Thoracic aorta (tissue), 2 donors: ENCODE results near the gene COL13A1. TPM values are rescaled to one million over a fixed set of nuclear protein-coding genes. Genes with fewer than 3 reads are reported as not detected.

Experiments used
- ATAC-seq: fragments of 150-250 bp; one replicate; pipeline ENCODE4 v1.8.0; 2017; ENCODE audit warnings: low read depth; ENCODE audit not compliant: insufficient number of reproducible peaks, low FRiP score
- DNase-seq: peaks from one replicate; pipeline ENCODE4 v3.0.0-alpha.2; 2020; ENCODE audit warnings: low spot score
- H3K27ac ChIP-seq, 2 donors: fragments of 200-600 bp; sonication (generic); 1 replicate in 1 of 2; 2 replicates in 1 of 2; pipeline ENCODE4 v1.5.1; 2016; ENCODE audit warnings: mild to moderate bottlenecking in 2 of 2, moderate library complexity in 2 of 2
- H3K27me3 ChIP-seq: fragments of 200-600 bp; sonication (generic); replicated peaks from 2 replicates; pipeline ENCODE4 v1.6.0; 2016; ENCODE audit warnings: mild to moderate bottlenecking; ENCODE audit not compliant: insufficient read depth
- H3K36me3 ChIP-seq: fragments of 200-600 bp; sonication (generic); one replicate; pipeline ENCODE4 v1.5.1; 2016
- H3K4me1 ChIP-seq, 2 donors: fragments of 200-600 bp; sonication (generic); 1 replicate in 1 of 2; 2 replicates in 1 of 2; pipeline versions ENCODE4 v1.5.1 to v1.6.0; 2016; ENCODE audit warnings: low read depth in 2 of 2, mild to moderate bottlenecking in 1 of 2; ENCODE audit not compliant: control insufficient read depth in 1 of 2
- H3K4me3 ChIP-seq: fragments of 200-600 bp; sonication (generic); 2 replicates; pipeline ENCODE4 v1.5.1; 2016; ENCODE audit warnings: mild to moderate bottlenecking
- H3K9me3 ChIP-seq: fragments of 200-600 bp; sonication (generic); 2 replicates; pipeline ENCODE4 v1.5.1; 2016
- total RNA-seq, 2 donors: library from RNA; depleted of rRNA; stranded (reverse); fragments of >200 nt; gene quantifications; one replicate each; pipeline versions ENCODE4 v1.1.0 to v1.2.3, GENCODE V29; 2016
- TF ChIP-seq, protein P1 (sequence below): fragments of 200-600 bp; sonication (generic); IDR thresholded peaks from one replicate; pipeline ENCODE4 v1.5.1; 2019; ENCODE audit warnings: antibody characterized with exemption

Gene COL13A1
- total RNA-seq, 2 donors from 2014 or later = 23.1 to 34.1 TPM

DNA sequence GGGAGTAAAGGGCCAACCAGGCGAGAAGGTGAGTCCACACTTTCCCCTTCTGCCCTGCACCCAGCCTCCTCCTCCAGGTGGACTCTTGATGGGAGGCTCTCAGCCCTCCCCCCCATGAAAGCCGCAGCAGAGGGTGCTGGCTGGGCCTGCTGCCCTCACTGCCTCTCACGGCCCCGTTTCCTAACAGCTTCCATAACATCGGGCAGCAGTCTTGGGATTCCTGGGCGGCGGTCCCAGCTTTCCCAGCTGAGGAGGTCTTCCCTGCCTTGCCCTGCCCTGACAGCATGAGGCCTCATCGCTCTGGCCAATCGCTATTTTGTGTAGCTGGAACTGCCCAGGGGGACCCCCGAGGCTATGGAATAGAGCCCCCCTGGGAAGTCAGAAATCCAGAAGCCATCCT, 76.3 kb downstream of the COL13A1 start:
- H3K4me3 ChIP-seq = no peak overlapping the region
- H3K27ac ChIP-seq = no peak overlapping the region
- no peak for ATAC-seq
- no peaks in the 10 kb centered on the region for H3K27me3 ChIP-seq
- TF ChIP-seq, protein P1, sequence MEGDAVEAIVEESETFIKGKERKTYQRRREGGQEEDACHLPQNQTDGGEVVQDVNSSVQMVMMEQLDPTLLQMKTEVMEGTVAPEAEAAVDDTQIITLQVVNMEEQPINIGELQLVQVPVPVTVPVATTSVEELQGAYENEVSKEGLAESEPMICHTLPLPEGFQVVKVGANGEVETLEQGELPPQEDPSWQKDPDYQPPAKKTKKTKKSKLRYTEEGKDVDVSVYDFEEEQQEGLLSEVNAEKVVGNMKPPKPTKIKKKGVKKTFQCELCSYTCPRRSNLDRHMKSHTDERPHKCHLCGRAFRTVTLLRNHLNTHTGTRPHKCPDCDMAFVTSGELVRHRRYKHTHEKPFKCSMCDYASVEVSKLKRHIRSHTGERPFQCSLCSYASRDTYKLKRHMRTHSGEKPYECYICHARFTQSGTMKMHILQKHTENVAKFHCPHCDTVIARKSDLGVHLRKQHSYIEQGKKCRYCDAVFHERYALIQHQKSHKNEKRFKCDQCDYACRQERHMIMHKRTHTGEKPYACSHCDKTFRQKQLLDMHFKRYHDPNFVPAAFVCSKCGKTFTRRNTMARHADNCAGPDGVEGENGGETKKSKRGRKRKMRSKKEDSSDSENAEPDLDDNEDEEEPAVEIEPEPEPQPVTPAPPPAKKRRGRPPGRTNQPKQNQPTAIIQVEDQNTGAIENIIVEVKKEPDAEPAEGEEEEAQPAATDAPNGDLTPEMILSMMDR = no peak
- peaks cover 4 to 11% of the 10 kb centered on the region in 2 donors for H3K4me1 ChIP-seq
- no peak for DNase-seq
- no peaks in the 10 kb centered on the region for H3K9me3 ChIP-seq
- no peaks in the 10 kb centered on the region for H3K36me3 ChIP-seq

DNA sequence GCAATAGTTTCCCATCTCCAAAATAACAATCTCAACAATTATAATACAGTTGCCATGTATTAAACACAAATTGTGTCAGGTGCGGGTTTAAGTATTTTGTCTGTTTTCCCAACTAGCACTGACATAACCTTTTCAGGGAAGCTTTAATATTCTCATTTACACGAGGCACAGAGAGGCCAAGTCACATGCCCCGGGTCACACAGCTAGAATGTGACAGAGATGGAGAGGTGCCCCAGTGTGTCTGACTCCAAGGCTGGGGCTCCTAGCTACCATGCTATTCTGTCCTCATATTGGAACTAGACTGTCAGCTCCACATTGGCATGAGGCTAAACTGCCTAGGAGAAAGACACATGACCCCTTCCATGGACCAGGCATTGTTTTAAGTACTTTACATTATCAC, 77.2 kb downstream of the COL13A1 start:
- TF ChIP-seq, protein P1 = no peak
- ATAC-seq (no peak), DNase-seq (no peak)
- Histone ChIP-seq H3K4me3 (no peak overlapping the region), H3K27ac (no peak overlapping the region), H3K9me3 (no peaks in the 10 kb centered on the region), H3K27me3 (no peaks in the 10 kb centered on the region), H3K36me3 (no peaks in the 10 kb centered on the region), H3K4me1 (peaks cover 4 to 11% of the 10 kb centered on the region in 2 donors)

DNA sequence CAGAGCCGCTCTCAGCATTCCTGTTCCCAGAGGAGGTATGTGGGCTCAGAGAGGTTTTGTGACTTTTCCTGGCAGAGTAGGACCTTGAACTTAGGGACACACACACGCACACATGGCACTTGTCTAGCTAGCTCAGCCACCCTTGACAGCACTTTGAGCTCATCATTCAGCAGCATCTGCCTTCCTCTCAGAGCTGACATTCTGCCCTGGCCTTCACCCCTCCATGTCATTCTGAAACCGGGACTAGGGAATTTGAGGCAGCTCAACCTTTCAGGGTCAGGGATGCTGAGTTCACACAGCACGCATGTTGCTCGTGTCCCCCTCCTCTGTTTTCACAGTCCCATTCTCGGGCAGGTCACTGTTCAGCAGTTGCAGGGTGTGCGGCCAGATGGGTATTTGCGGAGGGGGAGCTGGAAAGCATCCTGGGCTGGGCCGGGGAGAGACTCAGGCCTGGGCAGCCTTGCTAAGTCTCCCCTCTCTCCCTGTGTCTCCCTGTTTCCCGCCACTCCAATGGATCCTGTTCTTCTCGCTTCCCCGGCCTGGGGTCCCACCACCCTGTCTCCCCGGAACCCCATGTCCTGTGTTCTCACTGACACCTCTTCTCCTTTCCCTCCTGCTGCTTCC, 78.0 kb downstream of the COL13A1 start:
- TF ChIP-seq, protein P1 = no peak
- H3K27me3 ChIP-seq = no peaks in the 10 kb centered on the region

DNA sequence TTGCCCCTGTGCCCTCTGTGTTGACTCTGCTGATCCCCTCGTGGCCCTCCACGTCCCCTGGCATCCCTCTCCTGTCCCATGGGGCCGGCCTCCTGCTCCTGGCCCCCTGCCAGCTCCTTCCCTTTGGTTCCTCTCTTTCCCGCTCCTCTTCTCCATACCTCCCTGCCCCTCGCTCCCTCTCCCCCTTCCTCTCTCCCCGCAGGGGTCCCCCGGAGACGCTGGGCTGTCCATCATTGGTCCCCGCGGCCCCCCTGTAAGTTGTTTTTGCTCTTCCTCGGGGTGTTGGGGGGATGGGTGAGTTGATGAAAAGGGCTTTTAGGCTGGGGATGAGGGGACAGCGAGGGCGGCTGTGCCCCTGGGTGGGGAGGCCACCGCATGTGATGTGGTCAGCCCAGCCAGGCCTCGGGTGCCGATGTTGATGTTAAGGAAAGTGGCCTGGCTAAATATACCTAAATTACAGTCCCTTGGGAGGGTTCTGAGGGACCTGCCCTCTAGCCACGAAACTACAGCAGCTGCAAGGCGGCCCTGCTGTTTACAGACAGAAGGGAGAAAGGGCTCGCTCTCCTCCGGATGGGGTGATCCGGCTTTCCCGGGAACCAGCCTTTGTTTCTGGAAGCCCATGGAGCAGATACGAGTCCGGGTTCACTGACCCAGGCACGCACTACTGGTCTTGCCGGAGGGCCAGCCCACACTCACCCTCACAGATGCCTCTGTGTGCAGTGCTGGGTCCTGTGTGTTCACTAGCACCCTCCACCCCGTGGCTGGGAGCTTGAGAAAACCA, 78.8 kb downstream of the COL13A1 start:
- DNase-seq = no peak
- H3K36me3 ChIP-seq = no peaks in the 10 kb centered on the region
- no peaks in the 10 kb centered on the region for H3K27me3 ChIP-seq
- TF ChIP-seq, protein P1 = no peak
- no peak for ATAC-seq
- no peaks in the 10 kb centered on the region for H3K9me3 ChIP-seq
- H3K27ac ChIP-seq = no peak overlapping the region
- H3K4me1 ChIP-seq = peaks cover 4 to 11% of the 10 kb centered on the region in 2 donors
- peak overlapping the region; percentile 43 for H3K4me3 ChIP-seq

More for the DNA sequence above, 78.0 kb downstream of the COL13A1 start:
- DNase-seq (no peak), ATAC-seq (no peak)
- H3K36me3 ChIP-seq = no peaks in the 10 kb centered on the region
- H3K9me3 ChIP-seq = no peaks in the 10 kb centered on the region
- peaks cover 4 to 11% of the 10 kb centered on the region in 2 donors for H3K4me1 ChIP-seq
- H3K27ac ChIP-seq = no peak overlapping the region
- no peak overlapping the region for H3K4me3 ChIP-seq

DNA sequence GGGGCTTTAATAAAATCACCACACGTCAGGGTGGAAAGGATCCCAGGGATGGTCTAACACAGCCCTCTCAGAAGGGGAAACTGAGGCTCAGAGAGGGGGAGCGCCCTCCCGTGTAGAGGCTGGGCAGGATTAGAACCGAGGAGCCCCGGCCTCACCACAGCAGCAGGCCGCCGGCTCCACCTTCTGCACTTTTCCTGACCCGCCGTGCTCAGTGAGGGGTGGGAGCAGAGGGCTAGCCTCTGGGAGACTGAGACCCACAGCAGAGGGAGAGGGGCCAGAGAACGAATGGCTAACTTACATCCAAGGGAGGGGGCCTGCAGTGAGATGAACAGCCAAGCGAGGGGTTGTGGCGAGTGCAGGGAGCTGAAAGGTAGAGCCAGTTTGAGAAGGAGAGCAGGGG, 79.5 kb downstream of the COL13A1 start:
- Histone ChIP-seq H3K9me3 (no peaks in the 10 kb centered on the region), H3K4me1 (peaks cover 4 to 11% of the 10 kb centered on the region in 2 donors), H3K27ac (no peak overlapping the region), H3K4me3 (no peak overlapping the region), H3K36me3 (no peaks in the 10 kb centered on the region), H3K27me3 (no peaks in the 10 kb centered on the region)
- TF ChIP-seq, protein P1 = no peak
- DNase-seq (no peak), ATAC-seq (no peak)
